AG09319 (cell line): ENCODE results near the gene NXPH2.
A peak's percentile ranks its signal among the peaks of the same experiment; 100 is the strongest.

ENCODE experiments used
- DNase-seq: peaks from one replicate; pipeline ENCODE4 v3.0.0-alpha.2; 2010; ENCODE audit warnings: low read depth; ENCODE audit errors: extremely low read depth
- TF ChIP-seq, protein P1 (sequence below): IDR thresholded peaks from 2 replicates; pipeline ENCODE4 v1.5.1; 2011; ENCODE audit warnings: low read depth, mild to moderate bottlenecking, inconsistent platforms, low read length, moderate library complexity

Gene NXPH2

GRCh38 chr2:138711812-138712211 lies 68.4 kb downstream of the NXPH2 start:
- no peak for DNase-seq
- TF ChIP-seq, protein P1, sequence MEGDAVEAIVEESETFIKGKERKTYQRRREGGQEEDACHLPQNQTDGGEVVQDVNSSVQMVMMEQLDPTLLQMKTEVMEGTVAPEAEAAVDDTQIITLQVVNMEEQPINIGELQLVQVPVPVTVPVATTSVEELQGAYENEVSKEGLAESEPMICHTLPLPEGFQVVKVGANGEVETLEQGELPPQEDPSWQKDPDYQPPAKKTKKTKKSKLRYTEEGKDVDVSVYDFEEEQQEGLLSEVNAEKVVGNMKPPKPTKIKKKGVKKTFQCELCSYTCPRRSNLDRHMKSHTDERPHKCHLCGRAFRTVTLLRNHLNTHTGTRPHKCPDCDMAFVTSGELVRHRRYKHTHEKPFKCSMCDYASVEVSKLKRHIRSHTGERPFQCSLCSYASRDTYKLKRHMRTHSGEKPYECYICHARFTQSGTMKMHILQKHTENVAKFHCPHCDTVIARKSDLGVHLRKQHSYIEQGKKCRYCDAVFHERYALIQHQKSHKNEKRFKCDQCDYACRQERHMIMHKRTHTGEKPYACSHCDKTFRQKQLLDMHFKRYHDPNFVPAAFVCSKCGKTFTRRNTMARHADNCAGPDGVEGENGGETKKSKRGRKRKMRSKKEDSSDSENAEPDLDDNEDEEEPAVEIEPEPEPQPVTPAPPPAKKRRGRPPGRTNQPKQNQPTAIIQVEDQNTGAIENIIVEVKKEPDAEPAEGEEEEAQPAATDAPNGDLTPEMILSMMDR, result no peak

GRCh38 chr2:138708682-138709241 lies 71.4 kb downstream of the NXPH2 start:
- TF ChIP-seq, protein P1, result no peak
- no peak for DNase-seq

DNA sequence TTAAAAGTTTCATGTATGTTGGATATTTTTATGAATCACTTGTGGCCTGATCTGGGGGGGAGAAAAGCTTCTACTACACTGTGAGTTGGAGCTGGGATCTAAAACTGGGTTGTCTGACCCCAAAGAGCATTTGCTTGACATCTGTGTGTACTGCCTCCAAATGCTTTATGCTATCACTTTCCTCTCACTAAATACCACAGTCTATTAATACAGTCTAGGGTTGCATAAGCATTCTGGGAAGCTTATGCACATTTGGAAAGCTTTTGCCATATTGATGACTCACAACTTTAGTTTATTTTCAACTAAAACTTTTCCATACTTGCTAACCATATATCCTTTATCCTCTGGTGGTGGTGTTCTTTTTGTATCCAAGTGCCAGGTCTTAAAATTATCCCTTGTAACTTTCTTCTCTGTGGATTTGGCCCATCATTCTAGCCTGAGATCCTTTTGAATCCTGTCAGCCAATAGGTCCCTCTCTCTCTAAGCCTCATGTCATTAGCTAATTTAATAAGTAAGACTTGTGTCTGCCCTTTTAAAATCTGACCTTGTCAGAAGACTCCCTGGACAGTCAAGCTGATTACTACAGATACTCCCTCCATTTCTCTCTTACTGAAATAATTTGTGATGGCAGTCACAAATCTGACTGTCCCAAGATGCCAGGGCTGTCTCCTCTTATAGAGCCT lies 72.7 kb downstream of the NXPH2 start:
- TF ChIP-seq, protein P1, result no peak
- peak; percentile 60 for DNase-seq

DNA sequence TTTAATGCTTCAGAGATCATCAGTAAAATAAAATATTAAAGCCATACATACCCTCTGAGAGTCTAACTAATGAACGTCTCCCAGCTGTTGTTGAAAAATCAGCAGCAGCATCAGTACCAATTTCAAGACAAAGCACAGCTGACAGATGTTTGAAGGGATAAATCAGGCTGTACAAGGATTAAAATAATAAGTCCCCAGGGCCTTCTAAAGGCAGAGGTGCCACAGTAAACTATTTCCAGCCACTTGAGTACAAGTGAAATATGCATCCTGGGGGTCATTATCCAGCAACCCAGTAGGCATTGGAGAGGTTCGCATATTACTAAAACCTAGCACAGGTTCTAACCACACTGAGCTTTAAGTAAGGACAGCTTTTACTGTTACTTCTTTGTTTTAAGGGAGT lies 76.9 kb downstream of the NXPH2 start:
- TF ChIP-seq, protein P1, result no peak
- no peak for DNase-seq

GRCh38 chr2:138700716-138701115 lies 79.5 kb downstream of the NXPH2 start:
- TF ChIP-seq, protein P1, result no peak
- no peak for DNase-seq

DNA sequence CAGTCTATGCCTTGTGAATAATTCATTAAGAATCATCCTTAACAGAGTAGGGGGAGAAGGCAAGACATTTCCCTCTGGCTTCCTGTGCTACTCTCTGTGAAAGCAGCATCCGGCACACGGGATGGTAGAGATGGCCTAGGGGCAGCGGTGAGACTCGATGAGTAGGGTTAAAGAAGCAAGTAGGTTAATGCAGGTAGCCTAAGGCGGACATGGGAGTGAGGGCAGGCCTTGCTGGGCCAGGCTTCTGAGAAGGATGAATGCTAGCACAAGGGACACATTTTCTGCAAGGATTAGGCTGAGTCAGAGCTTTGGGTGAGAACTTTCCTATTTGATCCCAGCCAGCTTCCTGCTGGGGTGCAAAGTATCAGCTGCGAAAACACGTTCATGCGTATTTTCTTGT lies 80.8 kb downstream of the NXPH2 start:
- no peak for DNase-seq
- TF ChIP-seq, protein P1, result no peak

GRCh38 chr2:138698428-138698827 lies 81.8 kb downstream of the NXPH2 start:
- DNase-seq, result no peak
- TF ChIP-seq, protein P1, result no peak
